Urothelium cell line (cell line): Measurements from ENCODE around the gene HESX1.

Experiments
- DNase-seq: peaks from one replicate; pipeline ENCODE4 v3.0.0; 2011; ENCODE audit warnings: low spot score, mixed read lengths
- FAIRE-seq: peaks from 2 replicates; lab custom pipeline; 2011; peaks lifted over from hg19 to GRCh38; lab: Jason Lieb, UNC

Gene HESX1

GRCh38 chr3:57169108-57169507, 30.7 kb downstream of the HESX1 start:
- no peak for FAIRE-seq
- no peak for DNase-seq

GRCh38 chr3:57168151-57168550, 31.6 kb downstream of the HESX1 start:
- DNase-seq (no peak), FAIRE-seq (no peak)

GRCh38 chr3:57166660-57167059, 33.1 kb downstream of the HESX1 start:
- DNase-seq (no peak), FAIRE-seq (no peak)

GRCh38 chr3:57165641-57166040, 34.1 kb downstream of the HESX1 start:
- FAIRE-seq (no peak), DNase-seq (no peak)

GRCh38 chr3:57164657-57165573, 34.9 kb downstream of the HESX1 start, which contains the start of gene IL17RD:
IL17RD (minus strand) TSS chr3:57165353; CDS start chr3:57165286, 67 bp downstream.
- peak; percentile 89 for FAIRE-seq
- peak; percentile 95 for DNase-seq

- FAIRE-seq (no peak), DNase-seq (peak; percentile 18)
Observed at GRCh38 chr3:57164217-57164656, 35.5 kb downstream of the HESX1 start.

GRCh38 chr3:57163751-57164150, 36.0 kb downstream of the HESX1 start:
- DNase-seq (peak; percentile 20), FAIRE-seq (no peak)

GRCh38 chr3:57161915-57162314, 37.9 kb downstream of the HESX1 start:
- FAIRE-seq: no peak
- no peak for DNase-seq

GRCh38 chr3:57160765-57161538, 38.8 kb downstream of the HESX1 start:
- no peak for FAIRE-seq
- DNase-seq: no peak

GRCh38 chr3:57160076-57160764, 39.6 kb downstream of the HESX1 start:
- no peak for FAIRE-seq
- no peak for DNase-seq

- peak; percentile 42 for DNase-seq
- peak; percentile 13 for FAIRE-seq
Observed at GRCh38 chr3:57158813-57159738, 40.7 kb downstream of the HESX1 start.

- no peak for DNase-seq
- no peak for FAIRE-seq
Observed at GRCh38 chr3:57158325-57158724, 41.5 kb downstream of the HESX1 start.

GRCh38 chr3:57157545-57157944, 42.2 kb downstream of the HESX1 start:
- DNase-seq: no peak
- FAIRE-seq: no peak

GRCh38 chr3:57155310-57155643, 44.5 kb downstream of the HESX1 start:
- no peak for DNase-seq
- no peak for FAIRE-seq

GRCh38 chr3:57154470-57155309, 45.1 kb downstream of the HESX1 start:
- DNase-seq (no peak), FAIRE-seq (no peak)

GRCh38 chr3:57152151-57153143, 47.3 kb downstream of the HESX1 start:
- DNase-seq (no peak), FAIRE-seq (no peak)

- DNase-seq: no peak
- no peak for FAIRE-seq
Observed at GRCh38 chr3:57151749-57152148, 48.0 kb downstream of the HESX1 start.

- FAIRE-seq (no peak), DNase-seq (no peak)
Observed at GRCh38 chr3:57151021-57151449, 48.7 kb downstream of the HESX1 start.
